Stomach (tissue), 4 donors: ENCODE data around the gene JAKMIP2.

Source experiments
- POLR2A ChIP-seq, 4 donors: fragments of 450-650 bp; IDR thresholded peaks; one replicate each; pipeline ENCODE4 v1.6.1; 2016; ENCODE audit warnings: antibody characterized with exemption in 4 of 4, control low read depth in 2 of 4, mild to moderate bottlenecking in 1 of 4, moderate library complexity in 1 of 4
- POLR2AphosphoS5 ChIP-seq, 3 donors: sonication (generic); formaldehyde crosslinking; IDR thresholded peaks; one replicate each; pipeline ENCODE4 v1.6.1; 2016; ENCODE audit warnings: antibody characterized with exemption in 3 of 3
- TF ChIP-seq, protein P1 (sequence below), 7 experiments: fragments of 450-650 bp in 4 of 7; fragments of 200-600 bp in 3 of 7; sonication (generic) in 3 of 7; IDR thresholded peaks; one replicate each; pipeline ENCODE4 v1.5.1; 2016 to 2019; ENCODE audit warnings: antibody characterized with exemption in 7 of 7, control low read depth in 2 of 7, mild to moderate bottlenecking in 1 of 7

DNA sequence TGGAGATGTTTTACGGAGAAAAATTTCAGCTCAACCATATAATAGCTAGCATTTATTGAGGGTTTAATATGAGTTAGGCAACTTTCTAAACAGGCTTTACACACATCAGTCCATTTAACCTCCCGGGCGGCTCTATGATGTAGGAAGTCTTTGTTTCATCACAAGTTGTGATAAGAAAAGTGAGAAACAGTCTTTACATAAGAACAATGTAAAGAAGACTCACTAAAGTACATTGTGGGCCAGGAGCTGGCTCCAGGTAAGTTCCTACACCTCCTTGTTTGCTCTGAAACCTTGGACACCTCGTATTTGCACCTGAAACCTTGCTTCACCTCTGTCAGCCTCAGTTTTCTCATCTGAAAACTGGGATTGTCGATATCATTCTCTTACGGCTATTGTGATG is 116.1 kb downstream of the JAKMIP2 start:
- TF ChIP-seq, protein P1, sequence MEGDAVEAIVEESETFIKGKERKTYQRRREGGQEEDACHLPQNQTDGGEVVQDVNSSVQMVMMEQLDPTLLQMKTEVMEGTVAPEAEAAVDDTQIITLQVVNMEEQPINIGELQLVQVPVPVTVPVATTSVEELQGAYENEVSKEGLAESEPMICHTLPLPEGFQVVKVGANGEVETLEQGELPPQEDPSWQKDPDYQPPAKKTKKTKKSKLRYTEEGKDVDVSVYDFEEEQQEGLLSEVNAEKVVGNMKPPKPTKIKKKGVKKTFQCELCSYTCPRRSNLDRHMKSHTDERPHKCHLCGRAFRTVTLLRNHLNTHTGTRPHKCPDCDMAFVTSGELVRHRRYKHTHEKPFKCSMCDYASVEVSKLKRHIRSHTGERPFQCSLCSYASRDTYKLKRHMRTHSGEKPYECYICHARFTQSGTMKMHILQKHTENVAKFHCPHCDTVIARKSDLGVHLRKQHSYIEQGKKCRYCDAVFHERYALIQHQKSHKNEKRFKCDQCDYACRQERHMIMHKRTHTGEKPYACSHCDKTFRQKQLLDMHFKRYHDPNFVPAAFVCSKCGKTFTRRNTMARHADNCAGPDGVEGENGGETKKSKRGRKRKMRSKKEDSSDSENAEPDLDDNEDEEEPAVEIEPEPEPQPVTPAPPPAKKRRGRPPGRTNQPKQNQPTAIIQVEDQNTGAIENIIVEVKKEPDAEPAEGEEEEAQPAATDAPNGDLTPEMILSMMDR (IDR thresholded peaks at IDR 0.05) = no peak
- TF ChIP-seq POLR2AphosphoS5 (IDR thresholded peaks at IDR 0.05) (no peak), POLR2A (IDR thresholded peaks at IDR 0.05) (no peak)
